ENCODE results near the gene TRIM42. TPM values are rescaled to one million over a fixed set of nuclear protein-coding genes. Genes with fewer than 3 reads are reported as not detected.

Gene TRIM42
- total and polyA plus RNA-seq, 2 of the 8 experiments (the other 6 are each of a cell fraction or from before 2014, with no cell fraction given): not detected

GRCh38 chr3:140682586-140682985 lies 4.7 kb downstream of the TRIM42 start:
- Histone ChIP-seq H2BK20ac (ENCODE audit: low read length) (no peak overlapping the region), H3K27me3 (replicated peaks in 1 of 4; ENCODE audit: control insufficient read depth in 3 of 4, extremely low read depth in 1 of 4, insufficient read depth in 3 of 4, low read length in 3 of 4) (no peaks in the 10 kb centered on the region), H3K18ac (ENCODE audit: extremely low read depth, low read length) (no peak overlapping the region), H3K56ac (replicated peaks; ENCODE audit: insufficient read length, low read depth, low read length) (no peak overlapping the region), H3K9ac (replicated peaks in 1 of 4; ENCODE audit: extremely low read depth in 1 of 4, low read depth in 3 of 4, low read length in 3 of 4) (no peak overlapping the region), H4K91ac (replicated peaks; ENCODE audit: insufficient read length, low read length) (no peak overlapping the region), H3K23ac (ENCODE audit: insufficient read length) (no peak overlapping the region), H3K36me3 (ENCODE audit: control insufficient read depth in 2 of 4, insufficient read depth in 4 of 4, low read length in 3 of 4) (no peaks in the 10 kb centered on the region), H2BK5ac (ENCODE audit: low read depth, low read length) (no peak overlapping the region), H3K14ac (ENCODE audit: insufficient read length) (no peak overlapping the region), H3K79me2 (ENCODE audit: control insufficient read depth in 1 of 2, insufficient read depth in 2 of 2, low read length in 2 of 2) (no peaks in the 10 kb centered on the region), H3K4me1 (replicated peaks in 1 of 4; ENCODE audit: control insufficient read depth in 3 of 4, insufficient read depth in 4 of 4, low read length in 3 of 4) (no peaks in the 10 kb centered on the region), H4K8ac (ENCODE audit: extremely low read depth, insufficient read depth, low read length) (no peak overlapping the region), H2BK120ac (replicated peaks; ENCODE audit: low read depth, low read length) (no peak overlapping the region), H3K9me3 (ENCODE audit: insufficient read depth in 2 of 2, low read depth in 1 of 2, low read length in 1 of 2) (no peaks in the 10 kb centered on the region), H3K4ac (replicated peaks; ENCODE audit: insufficient read length, low read depth, low read length) (no peak overlapping the region), H3K4me3 (ENCODE audit: extremely low read depth in 1 of 4, insufficient read depth in 2 of 4, low read depth in 3 of 4, low read length in 4 of 4) (no peak overlapping the region), H4K5ac (ENCODE audit: insufficient read length, low read depth, low read length) (no peak overlapping the region), H3K23me2 (ENCODE audit: low read depth, low read length) (no peaks in the 10 kb centered on the region), H2BK12ac (ENCODE audit: low read depth, low read length) (no peak overlapping the region), H2AFZ (ENCODE audit: low read length) (no peak overlapping the region), H3K4me2 (ENCODE audit: insufficient read depth in 1 of 2, low read depth in 2 of 2, low read length in 2 of 2) (no peak overlapping the region), H2AK5ac (ENCODE audit: low read depth, low read length) (no peak overlapping the region), H4K20me1 (replicated peaks in 1 of 2; ENCODE audit: control insufficient read depth in 1 of 2, insufficient read depth in 2 of 2, low read length in 2 of 2) (no peaks in the 10 kb centered on the region), H2BK15ac (ENCODE audit: low read length) (no peak overlapping the region), H3K27ac (ENCODE audit: low read depth, low read length) (no peak overlapping the region), H3K79me1 (ENCODE audit: low read depth, low read length) (no peaks in the 10 kb centered on the region)
- 93% methylated on average over 27 of the region's 27 CpGs; no CpG with 5 or more reads in 1 of the 2 experiments for WGBS, 2 experiments (ENCODE audit: extremely low coverage in 1 of 2, insufficient coverage in 1 of 2, insufficient read length in 1 of 2, insufficient replicate concordance in 2 of 2, low coverage in 1 of 2, low lambda C conversion rate in 2 of 2, missing lambda C conversion rate in 1 of 2)
- FAIRE-seq (no peak), DNase-seq (ENCODE audit: low read depth in 1 of 2, low spot score in 2 of 2) (no peak)
- POLR2A ChIA-PET (ENCODE audit: partially characterized antibody): no interaction called here
- CTCF ChIA-PET (ENCODE audit: partially characterized antibody): no interaction called here
- TF ChIP-seq SAP30 (IDR thresholded peaks at IDR 0.05; ENCODE audit: insufficient read depth, insufficient replicate concordance, low read length) (no peak), JUND (IDR thresholded peaks at IDR 0.05; ENCODE audit: low read length) (no peak), CTBP2 (IDR thresholded peaks at IDR 0.05; ENCODE audit: borderline replicate concordance, insufficient read depth, insufficient read length, low read length) (no peak), SP2 (IDR thresholded peaks at IDR 0.05; ENCODE audit: low read length) (no peak), SIX5 (IDR thresholded peaks at IDR 0.05; ENCODE audit: low read depth, low read length) (no peak), MAX (IDR thresholded peaks at IDR 0.05) (no peak), CHD1 (IDR thresholded peaks at IDR 0.05; ENCODE audit: low read depth, low read length) (no peak)
